ENCODE results near the gene SHQ1.

SHQ1 gene

DNA sequence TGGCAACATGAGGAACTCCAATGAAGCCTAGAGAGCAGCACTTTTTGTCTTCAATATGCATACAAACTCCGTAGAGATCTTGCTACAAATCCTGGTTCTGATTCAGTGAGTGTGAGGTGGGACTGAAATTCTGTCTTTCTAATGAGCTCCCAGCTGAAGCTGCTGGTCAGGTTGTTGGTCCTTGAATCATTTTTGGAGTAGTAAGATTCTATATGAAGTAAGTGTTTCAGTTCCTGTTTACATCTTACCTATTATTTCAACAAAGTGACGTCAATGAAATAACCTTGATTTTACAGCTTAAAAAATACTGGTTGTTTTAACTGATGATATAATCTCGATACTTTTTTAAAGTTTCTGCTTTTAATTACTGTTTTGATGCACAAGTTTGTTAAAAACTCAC is 33.9 kb downstream of the SHQ1 start:
- Histone ChIP-seq H3K36me3 (ENCODE audit: control insufficient read depth, insufficient read depth, low read length) (no peaks in the 10 kb centered on the region), H3K27me3 (ENCODE audit: control insufficient read depth, insufficient read depth, low read length) (no peaks in the 10 kb centered on the region), H3K9ac (ENCODE audit: low read depth, low read length) (no peak overlapping the region), H3K9me3 (ENCODE audit: control insufficient read depth, insufficient read depth, low read length) (no peaks in the 10 kb centered on the region), H3K4me1 (ENCODE audit: control insufficient read depth, insufficient read depth, low read length) (peaks cover 26% of the 10 kb centered on the region), H3K4me3 (ENCODE audit: low read depth, low read length) (no peak overlapping the region)

DNA sequence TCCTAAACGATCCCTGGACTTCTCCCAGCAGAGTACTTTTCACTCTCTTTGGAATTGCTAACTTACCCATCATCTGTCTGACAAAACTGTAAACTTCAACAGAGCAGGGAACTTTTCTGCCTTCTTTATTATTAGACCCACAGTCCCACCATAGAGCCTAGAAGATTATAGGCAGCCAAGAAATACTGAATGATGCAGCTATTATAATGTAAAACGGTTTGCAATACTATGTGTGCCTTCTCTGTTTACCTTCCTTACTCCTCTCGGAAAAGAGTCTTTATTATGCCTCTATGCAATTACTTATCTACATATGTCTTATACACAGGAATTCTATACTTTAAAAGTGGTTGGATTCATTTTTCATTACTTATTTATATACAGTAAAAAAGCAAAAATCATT is 36.0 kb downstream of the SHQ1 start:
- H3K27me3 ChIP-seq (ENCODE audit: control insufficient read depth, insufficient read depth, low read length), result no peaks in the 10 kb centered on the region
- H3K4me3 ChIP-seq (ENCODE audit: low read depth, low read length), result no peak overlapping the region
- H3K4me1 ChIP-seq (ENCODE audit: control insufficient read depth, insufficient read depth, low read length), result peaks cover 26% of the 10 kb centered on the region
- H3K9me3 ChIP-seq (ENCODE audit: control insufficient read depth, insufficient read depth, low read length), result no peaks in the 10 kb centered on the region
- no peak overlapping the region for H3K9ac ChIP-seq (ENCODE audit: low read depth, low read length)
- no peaks in the 10 kb centered on the region for H3K36me3 ChIP-seq (ENCODE audit: control insufficient read depth, insufficient read depth, low read length)

GRCh38 chr3:72811571-72811970 is 36.7 kb downstream of the SHQ1 start:
- Histone ChIP-seq H3K36me3 (ENCODE audit: control insufficient read depth, insufficient read depth, low read length) (no peaks in the 10 kb centered on the region), H3K27me3 (ENCODE audit: control insufficient read depth, insufficient read depth, low read length) (no peaks in the 10 kb centered on the region), H3K9me3 (ENCODE audit: control insufficient read depth, insufficient read depth, low read length) (no peaks in the 10 kb centered on the region), H3K4me1 (ENCODE audit: control insufficient read depth, insufficient read depth, low read length) (peaks cover 26% of the 10 kb centered on the region), H3K4me3 (ENCODE audit: low read depth, low read length) (no peak overlapping the region), H3K9ac (ENCODE audit: low read depth, low read length) (no peak overlapping the region)

- H3K36me3 ChIP-seq (ENCODE audit: control insufficient read depth, insufficient read depth, low read length), result no peaks in the 10 kb centered on the region
- H3K4me1 ChIP-seq (ENCODE audit: control insufficient read depth, insufficient read depth, low read length), result peaks cover 26% of the 10 kb centered on the region
- no peak overlapping the region for H3K4me3 ChIP-seq (ENCODE audit: low read depth, low read length)
- no peaks in the 10 kb centered on the region for H3K27me3 ChIP-seq (ENCODE audit: control insufficient read depth, insufficient read depth, low read length)
- no peaks in the 10 kb centered on the region for H3K9me3 ChIP-seq (ENCODE audit: control insufficient read depth, insufficient read depth, low read length)
- H3K9ac ChIP-seq (ENCODE audit: low read depth, low read length), result peak overlapping the region; percentile 26
These were observed 37.4 kb downstream of the SHQ1 start for GRCh38 chr3:72810659-72811434.

DNA sequence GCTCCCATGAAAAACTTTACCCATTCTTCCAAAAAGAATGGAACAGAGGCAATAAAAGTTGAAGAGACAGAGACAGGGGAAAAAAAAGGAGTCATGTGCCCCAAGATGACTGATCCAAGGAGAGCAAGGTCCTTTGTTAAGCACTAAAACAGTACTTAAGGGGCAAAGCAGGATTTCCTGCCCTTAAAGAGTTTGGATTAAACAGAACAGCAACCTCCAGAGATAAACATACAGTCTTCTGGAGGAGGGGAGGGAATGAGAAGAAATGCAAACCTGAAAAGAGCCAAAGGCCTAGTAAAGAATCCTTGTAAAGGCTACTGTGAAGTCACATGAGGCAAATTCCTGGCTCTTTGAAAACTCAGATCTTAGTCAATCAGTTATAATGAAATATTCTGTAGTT is 38.2 kb downstream of the SHQ1 start:
- Histone ChIP-seq H3K27me3 (ENCODE audit: control insufficient read depth, insufficient read depth, low read length) (no peaks in the 10 kb centered on the region), H3K36me3 (ENCODE audit: control insufficient read depth, insufficient read depth, low read length) (no peaks in the 10 kb centered on the region), H3K4me1 (ENCODE audit: control insufficient read depth, insufficient read depth, low read length) (peaks cover 26% of the 10 kb centered on the region), H3K9me3 (ENCODE audit: control insufficient read depth, insufficient read depth, low read length) (no peaks in the 10 kb centered on the region), H3K4me3 (ENCODE audit: low read depth, low read length) (no peak overlapping the region), H3K9ac (ENCODE audit: low read depth, low read length) (peak overlapping the region; percentile 26)

- Histone ChIP-seq H3K4me1 (ENCODE audit: control insufficient read depth, insufficient read depth, low read length) (peaks cover 6% of the 10 kb centered on the region), H3K27me3 (ENCODE audit: control insufficient read depth, insufficient read depth, low read length) (no peaks in the 10 kb centered on the region), H3K9me3 (ENCODE audit: control insufficient read depth, insufficient read depth, low read length) (no peaks in the 10 kb centered on the region), H3K9ac (ENCODE audit: low read depth, low read length) (no peak overlapping the region), H3K4me3 (ENCODE audit: low read depth, low read length) (no peak overlapping the region), H3K36me3 (ENCODE audit: control insufficient read depth, insufficient read depth, low read length) (no peaks in the 10 kb centered on the region)
These were observed 43.9 kb downstream of the SHQ1 start for GRCh38 chr3:72804361-72804760.

DNA sequence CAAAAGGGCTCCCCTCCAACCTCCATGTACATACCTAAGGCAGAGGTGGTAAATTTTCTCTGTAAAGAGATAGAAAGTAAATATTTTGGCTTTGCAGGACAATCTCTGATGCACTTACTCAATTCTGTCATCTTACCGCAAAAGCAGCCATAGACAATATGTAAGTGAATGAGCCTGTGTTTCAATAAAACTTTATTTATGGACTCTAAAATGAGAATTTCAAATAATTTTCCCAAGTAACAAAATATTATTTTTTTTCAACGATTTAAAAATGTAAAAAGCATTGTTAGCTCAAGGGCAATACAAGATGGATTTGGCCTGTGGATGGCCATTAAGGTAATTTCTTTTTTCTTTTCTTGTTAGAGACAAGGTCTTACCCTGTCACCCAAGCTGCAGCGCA is 44.7 kb downstream of the SHQ1 start:
- no peaks in the 10 kb centered on the region for H3K36me3 ChIP-seq (ENCODE audit: control insufficient read depth, insufficient read depth, low read length)
- H3K9ac ChIP-seq (ENCODE audit: low read depth, low read length), result no peak overlapping the region
- H3K4me1 ChIP-seq (ENCODE audit: control insufficient read depth, insufficient read depth, low read length), result peaks cover 6% of the 10 kb centered on the region
- H3K9me3 ChIP-seq (ENCODE audit: control insufficient read depth, insufficient read depth, low read length), result no peaks in the 10 kb centered on the region
- H3K27me3 ChIP-seq (ENCODE audit: control insufficient read depth, insufficient read depth, low read length), result no peaks in the 10 kb centered on the region
- no peak overlapping the region for H3K4me3 ChIP-seq (ENCODE audit: low read depth, low read length)

DNA sequence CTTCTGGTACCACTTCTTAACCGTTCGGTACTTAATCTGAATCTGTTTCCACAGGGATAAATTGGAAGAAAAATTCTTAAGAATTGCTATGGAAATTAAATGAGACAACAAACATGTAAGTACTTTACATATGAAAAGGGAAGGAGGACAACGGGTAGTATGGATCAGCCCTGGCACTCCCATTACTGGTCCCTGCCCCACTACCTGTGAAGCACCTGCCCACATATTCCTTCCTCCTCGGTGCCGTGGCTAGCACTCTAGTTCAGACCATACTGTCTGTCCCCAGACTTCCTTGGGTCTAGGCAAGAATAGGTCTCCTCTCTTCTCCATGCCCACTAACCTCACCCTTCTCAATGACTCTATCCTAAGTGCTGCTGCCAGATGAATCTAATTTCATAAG is 46.2 kb downstream of the SHQ1 start:
- Histone ChIP-seq H3K4me3 (ENCODE audit: low read depth, low read length) (no peak overlapping the region), H3K4me1 (ENCODE audit: control insufficient read depth, insufficient read depth, low read length) (peaks cover 13% of the 10 kb centered on the region), H3K36me3 (ENCODE audit: control insufficient read depth, insufficient read depth, low read length) (no peaks in the 10 kb centered on the region), H3K9me3 (ENCODE audit: control insufficient read depth, insufficient read depth, low read length) (no peaks in the 10 kb centered on the region), H3K27me3 (ENCODE audit: control insufficient read depth, insufficient read depth, low read length) (no peaks in the 10 kb centered on the region), H3K9ac (ENCODE audit: low read depth, low read length) (no peak overlapping the region)

- H3K4me1 ChIP-seq (ENCODE audit: control insufficient read depth, insufficient read depth, low read length), result peaks cover 13% of the 10 kb centered on the region
- H3K9ac ChIP-seq (ENCODE audit: low read depth, low read length), result no peak overlapping the region
- no peak overlapping the region for H3K4me3 ChIP-seq (ENCODE audit: low read depth, low read length)
- H3K27me3 ChIP-seq (ENCODE audit: control insufficient read depth, insufficient read depth, low read length), result no peaks in the 10 kb centered on the region
- no peaks in the 10 kb centered on the region for H3K9me3 ChIP-seq (ENCODE audit: control insufficient read depth, insufficient read depth, low read length)
- H3K36me3 ChIP-seq (ENCODE audit: control insufficient read depth, insufficient read depth, low read length), result no peaks in the 10 kb centered on the region
These were observed 47.4 kb downstream of the SHQ1 start for GRCh38 chr3:72800869-72801268.

DNA sequence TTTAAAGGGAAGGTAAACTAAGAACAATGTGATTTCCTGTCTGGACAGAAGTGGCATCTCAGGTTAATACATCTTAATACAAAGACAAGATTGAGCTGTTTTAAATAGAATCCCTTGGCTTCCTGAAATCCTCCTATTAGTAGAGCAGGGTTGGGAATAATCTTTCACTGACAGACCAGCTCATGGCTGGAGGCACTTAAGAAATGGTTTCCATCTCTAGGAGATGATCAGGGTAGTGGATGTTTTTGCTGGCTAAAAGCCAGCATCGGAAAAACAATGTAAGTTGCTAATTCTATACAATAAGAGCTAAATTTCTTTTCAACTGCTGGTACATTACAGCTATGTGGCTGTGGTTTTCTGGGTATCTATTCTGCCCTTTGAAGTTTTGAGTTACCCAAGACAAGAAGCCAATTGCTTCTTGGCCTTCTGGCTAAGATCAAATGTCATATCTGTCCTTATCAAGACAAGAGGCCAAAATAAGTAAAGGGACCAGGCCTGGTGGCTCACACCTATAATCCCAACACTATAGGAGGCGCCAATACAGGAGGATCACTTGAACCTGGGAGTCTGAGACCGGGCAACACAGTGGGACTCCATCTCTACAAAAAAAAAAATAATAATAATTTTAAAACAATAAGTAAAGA is 49.6 kb downstream of the SHQ1 start:
- Histone ChIP-seq H3K4me3 (ENCODE audit: low read depth, low read length) (no peak overlapping the region), H3K9ac (ENCODE audit: low read depth, low read length) (no peak overlapping the region), H3K4me1 (ENCODE audit: control insufficient read depth, insufficient read depth, low read length) (peaks cover 13% of the 10 kb centered on the region), H3K27me3 (ENCODE audit: control insufficient read depth, insufficient read depth, low read length) (no peaks in the 10 kb centered on the region), H3K36me3 (ENCODE audit: control insufficient read depth, insufficient read depth, low read length) (no peaks in the 10 kb centered on the region), H3K9me3 (ENCODE audit: control insufficient read depth, insufficient read depth, low read length) (no peaks in the 10 kb centered on the region)

DNA sequence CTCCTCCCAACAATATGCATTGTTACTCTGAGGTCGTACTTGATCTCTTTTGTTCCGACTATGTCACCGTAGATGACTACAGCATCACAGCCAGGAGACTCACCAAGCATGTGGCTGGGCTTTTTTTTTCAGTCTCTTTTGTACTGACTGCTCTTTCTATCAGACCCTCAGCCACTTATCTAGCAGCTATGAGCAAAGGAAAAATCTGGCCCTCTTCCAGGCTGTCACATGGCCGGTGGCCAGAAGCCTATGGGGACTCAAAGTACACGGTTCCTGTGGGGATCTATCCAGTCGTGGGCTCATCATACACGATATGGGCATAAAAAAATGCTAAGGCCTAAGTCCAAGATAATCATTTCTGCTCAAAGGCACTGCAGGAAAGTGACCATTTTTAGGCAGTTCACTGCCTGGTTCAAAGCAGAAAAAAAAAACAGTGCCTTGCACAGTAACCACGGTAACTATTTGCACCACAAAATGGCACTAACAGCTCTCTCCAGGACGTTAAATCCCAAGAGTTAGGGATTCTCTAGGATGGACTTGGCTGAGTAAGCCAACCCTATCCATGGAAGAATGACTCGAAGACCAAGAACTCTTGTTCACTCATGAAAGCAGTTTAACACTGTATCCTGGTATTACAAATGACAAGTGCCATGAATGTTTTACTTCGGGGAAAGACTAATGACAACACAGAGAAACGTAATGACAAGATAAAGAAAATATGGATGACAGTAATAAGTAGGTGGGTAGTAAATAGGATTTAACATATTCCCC is 50.3 kb downstream of the SHQ1 start:
- Histone ChIP-seq H3K9me3 (ENCODE audit: control insufficient read depth, insufficient read depth, low read length) (no peaks in the 10 kb centered on the region), H3K4me3 (ENCODE audit: low read depth, low read length) (no peak overlapping the region), H3K36me3 (ENCODE audit: control insufficient read depth, insufficient read depth, low read length) (no peaks in the 10 kb centered on the region), H3K4me1 (ENCODE audit: control insufficient read depth, insufficient read depth, low read length) (peaks cover 13% of the 10 kb centered on the region), H3K27me3 (ENCODE audit: control insufficient read depth, insufficient read depth, low read length) (no peaks in the 10 kb centered on the region), H3K9ac (ENCODE audit: low read depth, low read length) (no peak overlapping the region)

- H3K36me3 ChIP-seq (ENCODE audit: control insufficient read depth, insufficient read depth, low read length), result peaks cover 4% of the 10 kb centered on the region
- H3K9ac ChIP-seq (ENCODE audit: low read depth, low read length), result no peak overlapping the region
- no peak overlapping the region for H3K4me3 ChIP-seq (ENCODE audit: low read depth, low read length)
- peaks cover 17% of the 10 kb centered on the region for H3K4me1 ChIP-seq (ENCODE audit: control insufficient read depth, insufficient read depth, low read length)
- no peaks in the 10 kb centered on the region for H3K9me3 ChIP-seq (ENCODE audit: control insufficient read depth, insufficient read depth, low read length)
- H3K27me3 ChIP-seq (ENCODE audit: control insufficient read depth, insufficient read depth, low read length), result no peaks in the 10 kb centered on the region
These were observed 54.2 kb downstream of the SHQ1 start for GRCh38 chr3:72794079-72794478.

All from iPS-15b (cell line).